Activated CD8-positive, alpha-beta memory T cell treated with anti-CD3 and anti-CD28 coated beads for 24 hours (primary cell): ENCODE data around the gene OSM.
"Not testable (repeated sequence)": the region's sequence is repeated elsewhere in the genome, so short reads cannot be mapped to it uniquely, and the experiment has no call there.

Source experiments
- DNase-seq: peaks from one replicate; pipeline ENCODE4 v3.0.0-alpha.2; 2020

Gene OSM

DNA sequence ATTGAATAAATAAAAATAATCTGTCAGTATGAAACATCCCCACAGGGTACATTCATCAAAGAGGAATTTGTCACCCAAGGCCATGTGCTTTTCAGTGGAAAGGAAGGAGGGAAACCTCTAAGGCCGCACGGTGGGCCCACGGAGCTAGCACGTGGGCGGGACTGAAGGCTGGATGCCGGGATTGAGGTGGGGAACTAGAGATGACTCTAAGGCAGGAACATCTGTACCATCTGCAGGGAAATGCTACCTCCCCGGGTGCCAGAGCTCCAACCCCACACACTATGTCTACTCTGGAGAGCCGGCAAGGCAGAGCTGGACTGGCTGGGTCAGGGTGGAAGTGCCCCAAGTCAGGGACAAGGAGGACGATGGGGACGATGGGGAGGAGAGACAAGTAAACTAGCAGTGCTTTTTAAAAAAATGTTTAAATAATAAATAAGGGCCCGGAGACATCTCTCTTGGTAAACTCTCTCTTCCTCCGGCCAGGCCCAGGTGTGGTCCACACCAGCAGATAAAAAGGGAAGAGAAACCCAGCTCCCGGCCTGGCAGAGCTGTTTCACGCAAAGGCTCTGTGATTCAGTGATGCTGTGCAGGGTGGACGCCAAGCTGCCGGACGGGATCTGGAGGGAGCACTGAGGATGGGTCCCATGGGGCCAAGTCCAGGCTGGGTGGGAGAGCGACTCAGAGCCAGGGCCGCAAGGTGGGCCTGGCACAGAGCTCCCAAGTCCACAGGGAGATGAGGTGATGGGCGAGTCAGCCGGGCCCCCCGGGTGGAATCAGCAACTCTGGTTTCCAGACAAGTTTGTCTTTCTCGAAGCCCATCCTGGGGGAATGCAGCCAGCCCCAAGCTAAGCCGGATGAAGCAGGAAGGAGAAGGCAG lies 25.9 kb downstream of the OSM start:
- DNase-seq, result no peak

DNA sequence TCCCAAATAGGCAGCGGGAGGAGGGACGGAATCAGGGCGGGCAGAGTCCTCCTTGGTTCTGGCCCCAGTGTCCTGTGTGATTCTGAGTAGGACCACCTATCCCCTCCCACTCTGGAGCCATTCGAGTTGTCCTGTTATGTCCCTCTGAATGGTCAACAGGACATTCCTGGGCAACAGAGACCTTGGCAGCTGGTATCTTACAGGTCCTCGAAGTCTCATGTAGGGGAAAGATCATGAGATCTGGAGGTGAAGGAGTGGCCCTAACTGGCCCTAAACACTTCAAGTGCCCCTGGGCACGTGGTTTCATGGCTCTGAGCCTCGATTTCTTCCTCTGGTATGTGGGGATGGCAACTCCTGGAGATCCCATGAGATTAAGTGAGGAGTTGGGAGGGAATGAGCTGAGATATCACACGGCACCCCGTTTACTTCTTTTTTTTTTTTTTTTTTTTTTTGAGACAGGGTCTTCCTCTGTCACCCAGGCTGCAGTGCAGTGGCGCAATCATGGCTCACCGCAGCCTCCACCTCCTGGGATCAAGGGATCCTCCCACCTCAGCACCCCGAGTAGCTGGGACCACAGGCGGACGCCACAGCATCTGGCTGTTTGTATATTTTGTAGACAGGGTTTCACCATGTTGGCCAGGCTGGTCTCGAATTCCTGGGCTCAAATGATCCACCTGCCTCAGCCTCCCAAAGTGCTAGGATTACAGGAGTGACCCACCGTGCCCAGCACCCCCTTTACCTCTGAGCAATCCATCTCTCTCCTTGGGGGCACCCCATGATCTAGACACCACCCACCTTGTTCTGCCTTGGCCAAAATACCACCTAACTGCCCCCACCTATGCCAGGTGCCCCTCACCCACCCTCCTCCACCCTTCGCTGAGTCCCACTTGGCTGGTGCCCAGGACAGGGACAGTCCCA lies 26.9 kb downstream of the OSM start:
- no peak for DNase-seq

DNA sequence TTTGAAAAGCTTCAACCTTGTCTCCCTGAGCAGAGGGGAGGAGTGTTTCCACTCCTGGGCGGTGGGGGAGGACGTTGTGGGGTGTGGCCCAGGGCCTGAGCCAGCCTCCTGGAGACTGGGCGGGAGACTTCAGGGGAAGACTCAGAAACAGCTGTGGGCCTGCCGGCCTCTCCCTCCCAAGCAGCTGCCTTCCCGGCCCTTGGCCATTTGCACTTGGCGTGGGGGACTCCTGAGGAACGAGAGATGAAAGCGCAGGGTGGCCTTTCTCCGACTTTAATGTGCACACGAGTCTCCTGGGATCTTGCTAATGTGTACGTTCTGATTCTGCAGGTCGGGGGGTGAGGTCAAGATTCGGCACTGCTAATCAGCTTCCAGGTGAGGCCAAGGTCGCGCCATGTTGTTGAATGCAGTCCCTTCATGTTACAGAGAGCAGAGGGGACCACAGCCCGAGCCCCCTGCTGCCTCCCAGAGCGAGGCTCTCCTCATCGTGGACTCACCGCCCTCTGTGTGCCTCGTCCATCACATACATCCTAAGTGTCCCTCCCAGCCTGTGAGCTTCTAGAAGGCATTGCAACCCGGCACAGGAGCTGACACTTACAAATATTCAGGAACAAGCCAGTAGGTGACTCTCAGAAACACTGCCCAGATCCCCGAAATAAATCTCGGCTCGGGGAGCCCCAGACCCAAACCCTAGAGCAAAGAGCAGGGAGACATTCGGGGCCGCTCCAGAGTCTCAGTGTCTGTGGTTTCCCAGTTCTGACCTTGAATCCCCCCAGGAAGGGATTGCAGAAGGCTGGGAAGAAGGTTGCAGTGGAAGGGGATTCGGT lies 27.8 kb downstream of the OSM start:
- no peak for DNase-seq

DNA sequence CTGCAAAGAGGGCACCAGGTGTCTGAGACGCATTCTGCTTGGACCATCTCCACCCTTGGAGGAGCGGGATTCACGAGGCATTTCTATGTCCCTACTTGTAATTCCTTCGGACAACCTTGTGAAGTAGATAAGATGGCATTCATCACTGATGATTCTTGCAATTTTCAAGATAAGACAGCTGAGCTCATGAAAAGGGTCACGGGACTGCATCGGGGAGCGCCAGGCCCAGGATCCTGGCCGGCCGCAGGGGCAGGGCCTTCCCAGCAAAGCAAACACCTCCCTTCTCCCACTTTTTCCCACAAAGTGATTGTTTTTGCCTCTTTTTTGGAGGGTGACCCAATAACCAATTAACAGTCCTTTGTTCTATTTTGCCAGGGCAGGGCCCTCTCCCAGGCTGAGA lies 28.5 kb downstream of the OSM start:
- no peak for DNase-seq

DNA sequence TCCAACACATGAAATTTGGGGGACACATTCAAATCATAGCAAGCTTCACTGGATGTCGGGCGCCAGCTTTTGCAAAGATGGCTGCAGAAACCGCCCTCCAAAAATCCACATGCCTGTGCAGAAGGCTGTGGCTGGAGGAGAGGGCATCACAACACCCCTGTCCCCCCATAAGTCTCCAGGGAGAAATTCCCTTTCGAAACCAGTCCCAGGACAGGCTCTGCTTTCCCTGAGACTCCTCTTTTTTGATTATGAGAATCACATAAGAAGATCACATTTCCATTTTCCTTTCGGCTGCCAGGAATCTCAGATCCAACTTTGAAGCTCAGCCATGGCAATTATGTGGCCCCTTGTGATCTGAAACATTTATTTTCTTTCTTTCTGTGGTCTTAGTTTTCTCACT lies 29.8 kb downstream of the OSM start:
- DNase-seq, result no peak

DNA sequence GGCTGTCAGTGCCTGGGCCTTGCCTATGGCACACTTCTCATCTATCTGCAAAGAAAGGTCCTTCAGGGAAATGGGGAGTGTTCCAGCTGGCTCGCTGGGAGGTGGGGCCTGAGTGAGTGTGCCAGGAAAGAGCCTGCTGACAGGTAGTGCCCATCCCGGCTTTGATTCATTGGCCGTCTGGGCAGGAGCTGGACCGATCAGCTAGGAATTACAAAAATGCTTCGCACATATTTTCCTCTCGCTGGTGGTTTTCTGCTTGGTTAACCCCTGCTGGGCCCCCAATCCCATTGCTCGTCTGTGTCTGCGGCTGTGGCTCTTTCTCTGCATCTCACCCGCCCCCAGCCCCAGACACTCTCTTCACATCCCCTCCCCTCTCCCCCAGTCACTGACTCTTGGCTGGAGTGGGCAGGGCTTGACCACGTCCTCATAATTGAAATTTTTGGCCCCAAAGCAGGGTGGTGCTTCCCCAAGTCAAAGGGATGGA lies 30.9 kb downstream of the OSM start:
- no peak for DNase-seq

DNA sequence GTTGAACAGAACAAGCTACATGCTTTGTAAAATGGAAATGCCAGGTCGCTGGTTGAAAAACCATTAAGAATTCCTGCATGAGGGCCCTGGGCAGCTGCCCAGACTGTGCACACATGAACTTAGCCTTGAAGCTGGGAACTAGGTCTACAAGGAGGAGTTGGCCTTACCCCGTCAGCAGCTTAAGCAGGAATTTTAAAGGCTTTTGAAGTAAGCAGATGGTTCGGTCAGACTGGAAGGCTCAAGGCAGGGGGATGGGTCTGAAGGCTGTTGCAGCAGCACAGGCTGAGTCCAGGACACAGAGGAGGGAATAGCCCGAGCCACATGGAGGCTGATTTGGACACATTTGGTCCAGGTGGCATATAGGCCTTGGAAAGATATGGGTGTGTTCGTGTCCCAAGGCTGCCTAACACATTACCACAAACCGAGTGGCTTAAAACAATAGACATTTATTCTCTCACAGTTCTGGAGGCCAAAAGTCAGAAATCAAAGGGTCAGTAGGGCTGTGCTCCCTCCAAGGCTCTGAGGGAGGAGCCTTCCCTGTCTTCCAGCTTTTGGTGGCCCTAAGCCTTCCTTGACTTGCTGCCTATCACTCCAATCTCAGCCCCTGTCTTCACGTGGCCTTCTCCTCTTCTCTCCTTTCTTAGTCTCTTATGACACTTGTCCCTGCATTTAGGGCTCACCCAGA lies 31.7 kb downstream of the OSM start:
- DNase-seq, result no peak

DNA sequence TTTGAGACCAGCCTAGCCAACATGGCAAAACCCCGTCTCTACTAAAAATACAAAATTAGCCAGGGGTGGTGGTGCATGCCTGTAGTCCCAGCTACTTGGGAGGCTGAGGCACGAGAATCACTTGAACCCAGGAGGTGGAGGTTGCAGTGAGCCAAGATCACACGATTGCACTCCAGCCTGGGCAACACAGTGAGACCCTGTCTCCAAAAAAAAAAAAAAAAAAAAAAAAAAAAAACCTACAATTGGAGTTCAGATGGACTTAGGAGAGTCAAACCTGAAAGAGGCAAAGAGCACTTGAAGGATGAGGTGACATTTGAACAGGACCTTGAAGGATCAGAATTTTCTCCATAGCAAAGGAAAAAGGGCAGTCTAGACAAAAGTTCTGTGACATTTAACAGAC lies 32.3 kb downstream of the OSM start:
- DNase-seq, result not testable (repeated sequence)

DNA sequence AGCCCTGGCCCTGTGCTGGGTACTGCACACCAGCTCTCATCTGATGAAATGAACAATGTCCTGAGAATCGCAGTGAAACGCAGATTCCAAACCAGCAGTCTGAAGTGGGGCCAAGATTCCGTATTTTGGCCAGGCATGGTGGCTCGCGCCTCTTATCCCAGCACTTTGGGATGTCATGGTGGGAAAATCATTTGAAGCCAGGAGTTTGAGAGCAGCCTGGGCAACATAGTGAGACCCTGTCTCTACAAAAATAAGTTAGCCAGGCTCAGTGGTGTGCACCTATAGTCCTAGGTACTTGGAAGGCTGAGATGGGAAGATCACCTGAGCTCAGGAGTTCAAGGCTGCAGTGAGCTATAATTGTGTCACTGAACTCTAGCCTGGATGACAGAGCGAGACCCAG lies 33.1 kb downstream of the OSM start:
- DNase-seq, result no peak

DNA sequence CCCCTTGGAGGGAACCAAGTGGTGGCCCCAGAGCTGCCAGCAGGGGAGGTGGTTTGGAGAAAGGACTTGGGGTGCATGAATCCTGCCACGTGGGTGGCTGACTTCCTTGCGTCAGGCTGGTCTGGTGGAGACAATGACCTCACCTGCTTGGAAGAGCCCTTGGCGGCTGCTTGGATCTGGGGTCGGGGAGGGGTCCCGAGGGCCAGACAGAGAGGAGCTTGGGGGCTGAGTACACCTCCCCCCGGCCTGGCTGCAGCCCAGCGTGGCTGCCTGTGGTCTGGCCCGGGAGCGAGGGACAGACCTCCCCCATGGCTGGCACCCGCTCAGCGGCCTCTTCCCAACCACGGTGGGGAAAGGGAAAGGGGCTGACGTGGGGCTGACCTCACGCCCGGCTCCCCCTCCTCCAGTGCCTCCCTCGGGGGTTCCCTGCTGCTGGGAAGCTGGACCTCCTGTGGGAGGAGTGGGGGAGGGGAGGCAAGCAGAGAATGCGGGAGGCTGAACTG lies 33.9 kb downstream of the OSM start:
- no peak for DNase-seq

DNA sequence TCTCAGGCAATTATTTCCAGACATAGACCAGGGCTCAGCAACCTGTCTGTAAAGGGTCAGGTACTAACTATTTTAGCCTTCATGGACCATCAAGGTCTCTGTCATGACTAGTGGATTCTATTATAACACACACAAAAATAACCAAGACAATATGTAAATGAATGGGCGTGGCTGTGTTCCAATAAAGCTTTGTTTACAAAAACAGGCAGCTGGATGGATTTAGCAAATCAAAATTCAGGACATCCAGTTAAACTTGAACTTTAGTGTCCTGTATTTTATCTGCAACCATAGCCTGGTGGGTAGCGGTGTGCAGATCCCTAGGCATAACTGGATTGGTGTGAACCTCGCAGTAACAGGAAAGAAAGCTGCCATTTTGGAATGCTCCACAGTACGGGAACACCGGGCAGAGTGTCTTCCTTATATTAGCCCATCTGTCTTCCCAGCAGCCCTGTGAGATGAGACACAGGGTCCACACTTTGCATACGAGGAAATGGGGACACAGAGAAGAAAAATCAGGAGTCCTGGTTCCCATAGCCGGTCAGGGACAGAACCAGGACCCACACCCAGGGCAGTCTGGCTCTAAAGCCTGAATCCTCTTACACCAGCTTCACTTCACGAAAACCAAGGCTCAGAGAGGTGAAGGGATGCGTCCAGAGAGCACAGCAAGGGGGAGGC lies 35.7 kb downstream of the OSM start:
- no peak for DNase-seq

DNA sequence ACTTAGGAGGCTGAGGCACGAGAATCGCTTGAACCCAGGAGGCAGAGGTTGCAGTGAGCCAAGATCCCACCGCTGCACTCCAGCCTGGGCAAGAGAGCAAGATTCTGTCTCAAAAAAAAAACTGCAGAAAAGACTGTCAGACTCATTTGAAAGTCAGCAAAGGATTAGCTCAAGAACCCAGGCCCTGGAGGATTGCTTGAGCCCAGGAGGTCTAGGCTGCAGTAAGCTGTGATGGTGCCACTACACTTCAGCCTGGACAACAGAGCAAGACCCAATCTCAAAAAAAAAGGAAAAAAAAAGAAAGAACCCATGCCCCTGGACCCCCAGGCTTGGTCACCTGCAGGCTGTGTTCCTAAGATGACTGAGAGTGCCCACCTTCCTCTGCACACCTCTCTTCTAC lies 36.3 kb downstream of the OSM start:
- DNase-seq, result no peak

DNA sequence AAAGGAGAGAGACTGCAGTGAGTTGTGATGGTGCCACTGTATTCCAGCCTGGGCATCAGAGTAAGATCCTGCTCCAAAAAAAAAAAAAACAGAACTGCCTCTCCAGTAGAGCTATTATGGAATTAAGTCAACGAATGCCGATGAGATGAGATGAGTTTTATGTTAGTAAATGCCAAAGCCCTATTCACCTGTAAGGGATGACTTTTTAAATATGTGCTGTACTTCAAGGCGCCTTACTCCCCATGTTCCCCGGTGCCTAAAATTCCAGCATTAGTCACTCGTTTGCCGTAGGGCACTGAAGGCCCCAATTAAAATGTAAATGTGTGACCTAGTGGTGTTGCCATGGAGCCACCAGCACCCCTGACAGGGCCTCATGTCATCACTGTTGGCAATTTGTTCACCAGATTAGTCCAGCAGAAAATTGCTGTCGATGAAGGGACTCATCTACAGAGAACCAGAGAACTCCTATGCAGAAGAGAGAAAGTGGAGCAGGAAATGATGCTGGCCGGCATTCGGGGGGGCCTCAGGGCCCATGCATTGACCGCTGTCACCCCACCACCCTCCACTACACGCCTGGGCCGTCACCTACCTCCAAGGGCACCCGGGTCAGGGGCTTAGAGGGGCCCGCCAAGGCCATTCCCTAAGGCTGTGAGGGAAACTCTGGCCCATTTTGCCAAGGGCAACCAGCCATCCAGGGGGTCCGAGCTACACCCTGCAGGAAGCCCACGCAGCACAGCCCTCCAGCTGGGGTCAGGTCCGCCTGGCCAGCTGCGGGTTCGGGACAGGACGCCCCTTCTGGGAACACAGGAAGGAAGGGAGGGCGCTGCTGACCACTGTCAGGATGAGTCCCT lies 37.9 kb downstream of the OSM start:
- no peak for DNase-seq

DNA sequence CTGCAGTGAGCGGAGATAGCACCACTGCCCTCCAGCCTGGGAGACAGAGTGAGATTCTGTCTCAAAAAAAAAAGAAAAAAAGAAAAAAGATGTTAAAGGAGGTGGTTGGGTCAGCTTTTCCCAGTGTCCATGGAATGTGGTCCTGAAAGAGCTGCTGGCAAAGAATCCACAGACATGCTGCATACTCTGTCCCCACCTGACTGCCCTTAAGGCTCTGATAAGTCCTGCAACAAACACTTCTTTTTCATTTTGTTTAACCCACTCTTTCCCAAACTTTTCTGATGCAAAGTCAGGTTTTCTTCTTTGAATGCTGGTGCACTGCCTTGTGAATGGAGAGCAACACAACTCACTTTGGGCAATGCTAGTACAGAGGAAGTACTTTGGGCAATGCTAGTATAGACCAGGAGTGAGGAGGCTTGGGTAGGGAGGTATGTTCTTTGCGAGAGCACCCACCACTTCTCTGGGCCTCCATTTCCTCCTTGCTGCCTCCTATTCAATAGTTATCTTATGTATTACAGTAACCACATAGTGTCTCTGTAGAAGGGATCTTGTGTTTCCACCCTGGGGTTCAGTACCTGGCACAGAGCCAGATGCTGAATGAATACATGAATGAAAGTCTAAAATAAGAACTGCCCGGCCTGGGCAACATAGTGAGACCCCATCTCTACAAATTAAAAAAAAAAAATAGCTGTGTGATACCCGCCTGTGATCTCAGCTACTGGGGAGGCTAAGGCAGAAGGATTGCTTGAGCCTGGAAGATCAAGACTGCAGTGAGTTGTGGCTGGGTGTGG lies 39.0 kb downstream of the OSM start:
- no peak for DNase-seq

DNA sequence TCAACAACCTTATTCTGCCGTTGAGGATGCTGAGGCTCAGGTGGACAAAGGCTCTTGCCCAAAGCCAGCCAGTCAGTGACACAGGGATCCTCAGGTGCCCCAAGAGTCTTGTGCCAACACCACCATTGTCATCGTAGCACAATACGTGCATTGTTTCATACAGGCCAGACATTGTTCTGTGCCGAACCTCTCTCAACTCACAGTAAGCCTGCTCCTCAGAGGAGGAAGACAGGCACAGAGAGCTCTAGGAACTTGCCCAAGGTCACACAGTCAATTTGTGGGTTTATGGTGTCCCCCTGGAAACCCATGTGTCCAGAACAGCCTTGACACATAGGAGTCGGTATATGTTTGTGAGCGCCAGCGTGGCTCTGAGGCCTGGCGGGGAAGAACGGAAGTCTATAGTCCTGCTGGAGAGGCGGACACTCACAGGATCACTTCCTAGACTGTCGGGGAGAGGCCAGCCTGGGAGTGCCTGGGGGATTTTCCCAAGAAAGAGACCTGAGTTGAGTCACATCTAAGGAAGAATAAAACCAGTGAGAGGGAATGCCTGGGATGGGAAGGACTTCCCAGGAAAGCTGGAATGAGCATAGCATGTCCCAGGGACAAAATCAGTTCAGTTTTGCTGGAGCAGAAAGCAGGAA lies 40.3 kb downstream of the OSM start:
- no peak for DNase-seq

DNA sequence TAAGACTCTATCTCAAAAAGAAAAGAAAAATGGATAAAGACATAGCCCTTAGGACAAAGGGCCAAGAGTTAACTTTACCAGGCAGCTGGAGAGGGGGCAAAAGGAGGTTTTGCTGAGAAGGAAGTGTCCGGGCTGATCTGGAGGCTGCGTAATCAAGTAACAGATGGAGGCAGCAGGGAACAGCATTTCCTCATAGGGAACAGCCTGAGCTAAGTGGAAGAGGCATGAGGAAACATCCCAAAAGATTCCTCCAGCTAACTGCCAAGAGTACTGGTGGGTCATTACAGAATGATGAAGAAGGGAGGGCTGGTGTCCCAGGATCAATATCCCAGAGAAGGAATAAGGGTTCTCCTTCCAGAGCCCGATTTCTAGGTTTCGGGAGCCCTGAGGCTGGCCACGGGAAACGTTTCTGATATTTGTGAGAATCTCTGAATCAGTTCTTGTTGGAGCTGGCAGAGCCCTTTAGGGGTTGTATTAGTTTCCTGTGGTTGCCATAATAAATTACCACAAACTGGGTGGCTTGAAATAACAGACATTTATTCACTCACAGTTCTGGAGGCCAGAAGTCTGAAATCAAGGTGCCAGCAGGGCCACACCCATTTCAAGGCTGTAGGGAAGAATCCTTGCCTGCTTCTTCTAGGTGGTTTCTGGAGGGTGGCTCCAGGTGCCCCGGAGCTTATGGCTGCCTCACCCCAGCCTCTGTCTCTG lies 41.3 kb downstream of the OSM start:
- DNase-seq, result no peak

DNA sequence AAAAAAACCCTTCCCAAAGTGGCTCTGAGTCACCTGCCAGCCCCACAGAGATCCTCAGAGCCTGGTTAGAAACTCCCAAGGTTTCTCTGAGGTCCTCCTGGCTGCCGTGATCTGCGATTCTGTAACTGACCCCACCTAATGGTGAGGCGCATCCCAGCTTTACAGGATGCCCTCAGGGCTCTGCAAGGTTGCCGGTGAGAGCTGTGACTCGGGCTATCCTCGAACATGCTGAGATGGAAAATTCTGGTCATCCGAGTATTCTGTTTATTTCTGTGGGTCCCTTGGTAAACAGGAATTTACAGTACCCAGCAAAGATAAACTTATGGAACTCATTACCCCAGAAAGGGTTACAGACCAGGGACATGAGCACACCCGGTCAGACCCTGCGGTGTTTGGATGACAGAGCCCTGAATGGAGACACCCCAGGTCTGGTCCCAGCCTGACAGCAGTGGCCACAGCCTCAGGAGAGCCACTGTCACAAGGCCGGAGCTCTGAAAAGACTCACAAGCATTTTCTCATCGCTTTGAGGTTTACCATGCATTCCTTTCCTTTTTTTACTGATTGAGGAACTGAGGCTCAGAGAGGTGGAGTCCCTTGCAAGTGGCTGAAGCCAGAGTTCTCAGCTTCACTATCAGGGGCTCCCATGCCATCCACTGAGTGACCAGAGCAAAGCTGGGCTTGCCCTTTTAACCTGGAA lies 42.3 kb downstream of the OSM start:
- no peak for DNase-seq

DNA sequence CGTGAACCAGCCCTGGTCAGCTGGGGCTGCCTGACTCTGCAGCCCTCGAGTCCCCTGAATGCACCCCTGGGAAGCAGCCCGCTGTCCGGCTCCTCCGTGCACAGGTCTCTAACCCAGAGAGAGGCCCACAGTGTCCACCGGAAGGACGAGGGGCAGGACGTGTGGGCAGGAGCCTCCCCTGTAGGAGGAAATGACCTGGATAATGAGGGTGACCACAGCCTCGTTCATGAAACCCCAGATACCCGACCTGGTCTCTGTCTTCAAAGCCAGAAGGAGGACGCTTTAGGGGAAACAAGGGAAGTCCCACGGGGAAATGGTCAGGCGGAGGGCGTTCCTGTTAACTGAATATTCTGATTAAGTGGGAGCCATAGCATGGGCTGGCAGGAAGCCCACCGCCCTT lies 43.3 kb downstream of the OSM start:
- DNase-seq, result no peak
